Fibroblast of the aortic adventitia (primary cell): ENCODE measurements around the gene DPP6. TPM values are rescaled to one million over a fixed set of nuclear protein-coding genes. Genes with fewer than 3 reads are reported as not detected.

Source experiments
- DNase-seq: peaks from one replicate; pipeline ENCODE4 v3.0.0-alpha.2; 2010; ENCODE audit warnings: low read depth
- H3K4me3 ChIP-seq: 2 replicates; pipeline ENCODE4 v1.5.1; 2011; ENCODE audit warnings: low read depth, mild to moderate bottlenecking, control low read depth, low read length, moderate library complexity
- CTCF ChIP-seq: IDR thresholded peaks from 2 replicates; pipeline ENCODE4 v1.5.1; 2011; ENCODE audit warnings: mild to moderate bottlenecking, low read length, control low read depth, inconsistent platforms; ENCODE audit not compliant: insufficient read depth
- total RNA-seq: library from RNA; depleted of rRNA; stranded (reverse); fragments of >200 nt; gene quantifications from 2 replicates; pipeline ENCODE4 v1.2.3, GENCODE V29; 2012; ENCODE audit warnings: low replicate concordance

The DPP6 gene
- total RNA-seq, 1 donor: not detected

- no peak overlapping the region for H3K4me3 ChIP-seq
- DNase-seq: no peak
- TF ChIP-seq CTCF: no peak
These were observed 529.2 kb downstream of the DPP6 start for GRCh38 chr7:154581251-154581890.

GRCh38 chr7:154583454-154583853, 531.3 kb downstream of the DPP6 start:
- no peak for TF ChIP-seq CTCF
- H3K4me3 ChIP-seq: no peak overlapping the region
- no peak for DNase-seq

- TF ChIP-seq CTCF: no peak
- no peak for DNase-seq
- H3K4me3 ChIP-seq: no peak overlapping the region
These were observed 532.4 kb downstream of the DPP6 start for GRCh38 chr7:154584352-154585252.

GRCh38 chr7:154587792-154588191, 535.6 kb downstream of the DPP6 start:
- H3K4me3 ChIP-seq: no peak overlapping the region
- no peak for DNase-seq
- TF ChIP-seq CTCF: no peak

- H3K4me3 ChIP-seq: no peak overlapping the region
- no peak for DNase-seq
These were observed 539.3 kb downstream of the DPP6 start for GRCh38 chr7:154591544-154591943.

GRCh38 chr7:154592388-154592787, 540.2 kb downstream of the DPP6 start:
- H3K4me3 ChIP-seq: no peak overlapping the region
- no peak for DNase-seq
- no peak for TF ChIP-seq CTCF

More at GRCh38 chr7:154591544-154591943, 539.3 kb downstream of the DPP6 start:
- TF ChIP-seq CTCF: no peak
